GM21717 (cell line): ENCODE data around the gene MTCL1.
A peak's percentile ranks its signal among the peaks of the same experiment; 100 is the strongest.

Experiments
- ATAC-seq: cut with Tn5 transposase; IDR thresholded peaks from one replicate; pipeline ENCODE4 v1.9.1; 2021; ENCODE audit warnings: mild to moderate bottlenecking, moderate library complexity; ENCODE audit not compliant: unreplicated experiment

The MTCL1 gene

DNA sequence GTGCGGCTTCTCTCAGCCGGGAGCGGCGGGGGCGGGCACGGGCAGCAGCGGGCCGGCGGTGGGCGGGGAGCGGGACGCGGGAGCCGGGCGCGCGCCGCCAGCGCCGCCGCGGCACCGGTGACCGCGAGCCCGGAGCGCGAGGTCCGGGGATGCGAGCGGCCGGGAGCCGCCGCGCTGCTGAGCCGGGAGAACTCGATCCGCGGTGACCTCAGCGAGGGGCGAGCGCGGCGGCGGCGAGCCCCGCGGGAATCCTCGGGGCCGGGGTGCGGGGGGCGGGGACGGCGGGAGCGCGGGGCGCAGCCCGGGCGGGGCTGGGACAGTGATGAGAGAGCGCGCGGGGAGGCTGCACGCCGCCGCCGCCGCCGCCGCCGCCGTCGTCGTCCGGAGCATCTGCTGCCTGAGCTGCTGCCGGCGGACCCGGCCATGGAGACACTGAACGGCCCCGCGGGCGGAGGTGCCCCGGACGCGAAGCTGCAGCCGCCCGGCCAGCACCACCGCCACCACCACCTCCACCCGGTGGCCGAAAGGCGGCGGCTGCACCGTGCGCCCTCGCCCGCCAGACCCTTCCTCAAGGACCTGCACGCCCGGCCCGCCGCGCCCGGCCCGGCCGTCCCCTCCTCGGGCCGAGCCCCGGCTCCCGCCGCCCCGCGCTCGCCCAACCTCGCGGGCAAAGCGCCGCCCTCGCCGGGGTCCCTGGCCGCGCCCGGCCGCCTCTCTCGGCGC, at the start of gene MTCL1:
Gene MTCL1, plus strand, starts transcription at position 319 of the 723 bp plus-strand sequence. Its CDS starts 105 bp downstream, at position 424.
- ATAC-seq, result peak; percentile 35

- ATAC-seq, result no peak
Measured at GRCh38 chr18:8656232-8656631, 49.1 kb upstream of the MTCL1 start.

DNA sequence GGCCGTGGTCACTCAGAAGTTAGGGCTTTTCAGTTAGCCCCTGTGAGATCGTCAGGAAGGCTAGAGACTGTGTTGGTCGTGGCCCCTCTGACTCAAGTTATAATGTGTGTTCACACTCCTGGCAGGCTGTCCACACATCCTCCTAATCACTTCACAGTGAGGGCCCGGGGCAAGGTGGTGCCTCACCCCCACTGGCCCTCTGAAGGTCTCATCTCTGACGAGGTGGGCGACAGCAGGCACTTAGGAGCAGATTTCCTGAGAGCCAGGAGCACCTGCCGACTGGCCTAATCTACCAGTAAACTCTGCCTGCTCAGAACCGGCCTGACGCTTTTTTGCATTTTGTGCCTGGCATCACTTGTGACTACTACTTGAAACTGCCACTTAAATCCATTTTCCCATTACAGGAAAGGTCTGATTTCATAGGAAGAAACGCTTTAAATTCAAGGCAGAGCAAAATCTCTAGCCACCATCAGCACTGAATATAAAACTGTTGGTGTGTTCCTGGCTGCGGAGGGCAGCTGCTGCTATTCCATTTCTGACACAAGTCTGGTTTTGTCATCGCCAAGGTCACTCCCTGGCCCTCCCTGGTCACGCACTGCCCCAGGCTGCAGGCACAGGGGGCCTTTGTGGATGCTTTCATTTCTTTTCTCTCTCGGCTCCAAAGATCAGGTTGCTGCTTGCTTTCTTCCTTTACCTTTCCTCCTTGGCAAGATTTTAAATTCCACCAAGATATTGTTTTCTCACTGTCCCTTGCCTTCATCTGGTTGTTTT, 48.1 kb upstream of the MTCL1 start:
- no peak for ATAC-seq

DNA sequence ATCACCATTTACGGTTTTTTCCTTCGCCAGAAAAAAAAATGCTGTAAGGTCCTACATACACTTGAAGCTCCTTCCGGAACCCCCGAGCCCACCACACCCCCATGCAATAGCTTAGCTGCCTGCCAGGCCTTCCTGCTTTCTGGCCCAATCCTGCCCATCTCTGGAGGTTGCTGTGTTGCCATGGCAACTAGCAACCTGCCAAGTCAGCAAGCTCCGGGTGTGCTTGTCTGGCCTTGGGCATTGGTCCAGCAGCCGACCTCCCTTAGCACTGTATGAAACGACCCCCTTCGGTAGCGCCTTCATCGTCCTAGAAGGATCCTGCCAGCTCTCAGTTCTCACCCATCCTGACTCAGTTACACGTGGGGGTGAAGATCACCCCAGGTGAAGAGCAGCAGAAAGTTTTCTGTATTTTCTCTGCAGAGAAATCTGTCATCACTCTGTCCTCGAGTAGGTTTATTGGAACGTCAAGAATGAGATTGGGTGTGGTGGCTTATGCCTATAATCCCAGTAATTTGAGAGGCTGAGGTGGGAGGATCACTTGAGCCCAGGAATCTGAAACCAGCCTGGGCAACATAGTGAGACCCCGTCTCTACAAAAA, 47.4 kb upstream of the MTCL1 start:
- no peak for ATAC-seq

GRCh38 chr18:8658858-8659485, 46.4 kb upstream of the MTCL1 start:
- ATAC-seq, result no peak

GRCh38 chr18:8659609-8660242, 45.6 kb upstream of the MTCL1 start:
- no peak for ATAC-seq

- ATAC-seq, result no peak
Measured at GRCh38 chr18:8660316-8660715, 45.0 kb upstream of the MTCL1 start.

DNA sequence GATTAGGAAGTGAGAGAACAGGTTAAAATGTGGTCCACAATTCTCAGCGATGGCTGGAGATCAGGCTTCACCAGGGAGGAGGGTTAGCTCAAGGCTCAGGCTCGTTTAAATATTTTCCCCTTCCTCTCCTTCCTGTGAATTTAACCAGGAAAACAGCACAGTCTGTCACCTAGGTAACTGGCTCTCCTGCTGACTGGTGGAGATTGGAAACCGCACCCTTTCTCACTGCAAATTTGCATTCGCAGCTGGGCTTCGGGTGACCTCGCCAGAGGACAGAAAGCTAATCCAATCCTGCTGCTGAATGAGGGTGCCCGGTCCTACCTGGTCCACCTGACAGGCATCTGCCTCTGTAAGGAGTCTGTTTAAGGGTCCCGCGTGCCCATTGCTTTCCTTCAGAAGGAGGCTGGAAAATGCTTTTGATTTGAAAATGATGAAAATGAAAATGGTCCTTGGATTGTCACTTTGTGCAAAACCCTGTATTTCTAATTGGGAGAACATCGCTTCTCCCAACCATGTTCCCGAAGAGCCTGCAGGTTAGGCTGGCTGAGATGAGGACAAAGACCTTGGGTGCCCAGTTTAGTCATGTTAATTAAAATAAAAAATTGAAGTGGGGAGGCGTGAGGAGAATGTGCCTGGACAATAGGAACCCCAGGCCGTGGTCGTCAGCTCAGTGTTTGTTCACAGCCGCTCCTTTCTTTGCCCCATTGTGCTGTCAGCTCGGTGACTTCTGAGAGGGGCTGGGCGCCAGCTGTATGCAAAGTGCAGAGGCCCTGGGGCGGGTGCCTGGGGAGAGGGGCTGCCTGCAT, 43.4 kb upstream of the MTCL1 start:
- ATAC-seq, result no peak

- ATAC-seq, result no peak
Measured at GRCh38 chr18:8662560-8663255, 42.6 kb upstream of the MTCL1 start.

DNA sequence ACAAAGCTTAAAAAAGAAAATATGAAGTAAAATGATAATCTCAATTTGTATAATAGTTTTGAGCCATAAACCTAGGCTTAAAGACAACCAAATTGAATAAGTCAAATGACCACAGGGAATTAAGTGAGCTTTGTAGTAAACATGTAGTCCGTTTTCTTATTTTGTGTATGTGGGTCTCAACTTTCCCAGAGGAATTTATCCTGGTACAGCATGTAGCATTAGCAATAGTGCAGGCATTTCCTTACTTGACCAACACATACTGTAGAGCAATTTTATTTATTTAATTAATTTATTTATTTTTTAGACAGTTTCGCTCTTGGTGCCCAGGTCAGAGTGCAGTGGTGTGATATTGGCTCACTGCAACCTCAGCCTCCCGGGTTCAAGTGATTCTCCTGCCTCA, 37.5 kb upstream of the MTCL1 start:
- no peak for ATAC-seq

DNA sequence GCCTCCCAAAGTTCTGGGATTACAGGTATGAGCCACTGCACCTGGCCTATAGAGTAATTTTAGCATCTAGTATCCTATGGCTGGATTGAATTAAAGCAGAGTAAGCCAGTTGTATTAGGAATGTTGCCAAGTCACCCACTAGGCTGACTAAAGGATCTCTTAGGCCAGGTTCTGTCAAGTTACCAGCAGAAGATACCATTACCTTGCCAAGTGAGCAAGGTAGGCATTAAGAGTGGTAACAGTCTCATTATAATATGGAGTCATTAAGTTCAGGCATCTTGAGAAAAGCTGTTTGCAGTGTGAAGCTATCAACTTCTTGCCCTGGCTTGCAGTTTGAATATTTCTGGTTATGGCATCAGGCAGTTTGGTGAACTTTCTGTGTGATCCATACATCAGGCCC, 37.0 kb upstream of the MTCL1 start:
- no peak for ATAC-seq

DNA sequence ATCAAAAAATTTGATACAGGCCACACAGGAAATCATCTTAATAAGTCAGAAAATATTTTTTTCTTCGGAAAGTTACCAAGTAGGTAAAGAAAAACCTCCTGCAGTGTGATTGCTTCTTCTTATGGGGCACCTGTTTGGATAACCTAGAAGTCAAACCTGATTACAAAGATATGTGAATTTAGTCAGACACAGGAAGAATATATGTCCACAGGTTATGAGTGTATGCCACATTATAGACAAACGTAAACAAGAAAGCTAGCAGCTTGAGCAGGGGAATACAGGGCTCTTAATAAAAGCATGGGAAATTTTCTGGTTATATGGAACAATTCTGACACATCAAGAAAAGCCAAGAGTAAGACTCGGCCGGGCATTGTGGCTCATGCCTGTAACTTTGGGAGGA, 35.8 kb upstream of the MTCL1 start:
- no peak for ATAC-seq

- peak; percentile 83 for ATAC-seq
Measured at GRCh38 chr18:8673256-8674209, 31.8 kb upstream of the MTCL1 start.

DNA sequence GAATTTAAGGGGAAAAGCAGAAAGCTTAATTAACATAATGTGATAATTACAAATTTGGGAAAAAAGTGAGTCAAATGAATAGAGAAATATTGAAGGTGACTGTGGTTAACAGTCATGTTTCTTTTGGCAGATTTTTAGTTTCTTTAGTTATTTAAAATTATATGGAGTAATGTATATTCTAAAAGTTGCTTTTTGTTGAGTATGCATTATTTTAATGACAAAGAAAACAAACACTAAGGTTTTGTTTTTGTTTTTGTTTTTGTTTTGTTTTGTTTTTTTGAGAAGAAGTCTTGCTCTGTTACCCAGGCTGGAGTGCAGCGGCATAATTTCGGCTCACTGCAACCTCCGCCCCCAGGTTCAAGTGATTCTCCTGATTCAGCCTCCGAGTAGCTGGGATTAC, 30.3 kb upstream of the MTCL1 start:
- ATAC-seq, result no peak

DNA sequence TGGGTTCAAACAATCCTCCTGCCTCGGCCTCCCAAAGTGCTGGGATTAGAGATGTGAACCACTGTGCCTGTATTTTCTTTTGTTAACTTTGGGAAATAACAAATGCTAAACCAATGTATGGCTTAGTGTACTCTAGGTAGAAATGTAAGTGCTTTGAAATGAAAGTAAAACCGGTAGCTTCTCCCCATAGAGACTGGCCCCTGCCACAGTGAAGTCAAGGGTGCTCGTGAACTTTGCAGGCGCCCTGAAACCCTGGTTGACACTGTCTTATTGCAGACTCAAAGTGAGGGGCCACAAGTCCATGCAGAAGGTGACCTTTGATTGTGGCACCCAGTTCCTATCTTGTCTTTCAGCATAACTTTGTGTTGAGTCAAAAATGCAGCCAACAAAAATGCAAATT, 24.2 kb upstream of the MTCL1 start:
- no peak for ATAC-seq

GRCh38 chr18:8684577-8684976, 20.8 kb upstream of the MTCL1 start:
- no peak for ATAC-seq

DNA sequence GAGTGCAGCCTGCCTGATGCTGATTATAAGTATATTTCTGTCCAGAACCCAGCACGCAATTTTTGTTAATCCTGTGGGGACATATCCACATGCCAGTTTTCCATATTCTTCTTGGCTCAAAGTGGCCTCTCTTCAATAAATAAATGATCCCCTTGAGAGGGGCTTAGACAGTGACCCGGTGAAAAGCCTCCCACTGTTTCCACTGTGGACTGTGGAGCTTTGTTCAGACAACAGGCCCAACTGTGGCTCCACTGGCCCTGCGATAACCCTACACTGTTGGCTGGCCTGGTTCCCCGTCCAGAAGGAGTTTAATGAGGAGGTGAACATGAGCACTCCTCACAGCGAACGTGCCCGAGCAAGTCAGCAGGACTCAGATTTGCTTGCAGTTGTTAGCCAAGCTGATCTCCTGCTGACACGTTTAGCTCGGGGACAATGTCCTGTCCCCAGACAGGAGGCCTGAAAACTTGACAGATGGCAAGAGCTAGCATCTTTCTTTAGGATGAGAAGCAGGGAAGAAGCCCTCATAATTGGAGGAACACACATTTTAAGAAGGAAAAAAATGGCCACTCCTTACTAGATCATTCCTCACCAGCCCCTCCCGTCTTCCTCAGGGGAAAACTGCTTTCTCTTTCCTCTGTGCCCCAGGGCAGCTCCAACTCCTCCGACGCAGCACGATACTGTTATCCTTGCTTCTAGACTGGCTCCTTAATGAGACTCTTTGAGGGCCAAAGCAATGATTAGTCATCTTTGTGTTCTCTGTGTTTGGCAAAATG, 20.0 kb upstream of the MTCL1 start:
- ATAC-seq, result no peak

DNA sequence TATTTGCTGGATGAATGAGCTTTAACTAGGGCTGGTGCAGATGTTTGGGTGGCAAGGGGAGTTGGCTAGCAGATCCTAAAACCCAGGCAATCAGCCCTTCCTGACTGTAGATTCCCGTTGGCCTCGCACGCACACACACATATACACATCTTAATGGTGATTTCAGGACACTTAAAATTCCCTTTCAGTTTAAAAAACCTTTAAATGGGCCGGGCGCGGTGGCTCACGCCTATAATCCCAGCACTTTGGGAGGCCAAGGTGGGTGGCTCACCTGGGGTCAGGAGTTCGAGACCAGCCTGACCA, 19.5 kb upstream of the MTCL1 start:
- ATAC-seq, result no peak
